ENCODE data around the gene VN1R4. TPM values are rescaled to one million over a fixed set of nuclear protein-coding genes. Genes with fewer than 3 reads are reported as not detected.
"Not testable (repeated sequence)": the region's sequence is repeated elsewhere in the genome, so short reads cannot be mapped to it uniquely, and the experiment has no call there.

The VN1R4 gene
- total RNA-seq, 1 donor from 2014 or later, result not detected

GRCh38 chr19:53290758-53291549, 23.4 kb upstream of the VN1R4 start:
- Histone ChIP-seq H3K27me3 (no peaks in the 10 kb centered on the region), H3K4me3 (no peak overlapping the region), H3K27ac (no peak overlapping the region), H3K9me3 (peaks cover 15% of the 10 kb centered on the region), H3K36me3 (no peaks in the 10 kb centered on the region), H3K4me1 (no peaks in the 10 kb centered on the region)
- ATAC-seq (no peak), DNase-seq (no peak)
- TF ChIP-seq CTCF (IDR thresholded peaks at IDR 0.05), result no peak
- intact Hi-C loops (cut with DNase I), result no loop called here

- intact Hi-C loops (cut with DNase I), result no loop called here
- Histone ChIP-seq H3K9me3 (no peaks in the 10 kb centered on the region), H3K36me3 (no peaks in the 10 kb centered on the region), H3K27ac (no peak overlapping the region), H3K4me1 (no peaks in the 10 kb centered on the region), H3K27me3 (no peaks in the 10 kb centered on the region), H3K4me3 (no peak overlapping the region)
- TF ChIP-seq CTCF (IDR thresholded peaks at IDR 0.05), result no peak
- ATAC-seq, result no peak
- DNase-seq, result no peak
Measured at GRCh38 chr19:53285087-53285486, 17.6 kb upstream of the VN1R4 start.

- DNase-seq; H3K4me3 ChIP-seq; H3K4me1 ChIP-seq; H3K36me3 ChIP-seq; ATAC-seq; H3K9me3 ChIP-seq; intact Hi-C loops (cut with DNase I); H3K27ac ChIP-seq; H3K27me3 ChIP-seq: not testable (repeated sequence)
Measured at GRCh38 chr19:53281947-53282346, 14.4 kb upstream of the VN1R4 start.

GRCh38 chr19:53275480-53275879, 8.0 kb upstream of the VN1R4 start:
- no peaks in the 10 kb centered on the region for H3K27me3 ChIP-seq
- no peak overlapping the region for H3K27ac ChIP-seq
- intact Hi-C loops (cut with DNase I), result no loop called here
- no peak overlapping the region for H3K4me3 ChIP-seq
- no peaks in the 10 kb centered on the region for H3K4me1 ChIP-seq
- ATAC-seq (no peak), DNase-seq (no peak)
- H3K36me3 ChIP-seq, result no peaks in the 10 kb centered on the region
- H3K9me3 ChIP-seq, result no peaks in the 10 kb centered on the region
- TF ChIP-seq CTCF (IDR thresholded peaks at IDR 0.05), result no peak

- DNase-seq, result no peak
- TF ChIP-seq CTCF (IDR thresholded peaks at IDR 0.05), result no peak
- Histone ChIP-seq H3K27ac (no peak overlapping the region), H3K4me3 (no peak overlapping the region), H3K9me3 (no peaks in the 10 kb centered on the region), H3K4me1 (no peaks in the 10 kb centered on the region), H3K27me3 (no peaks in the 10 kb centered on the region), H3K36me3 (no peaks in the 10 kb centered on the region)
- intact Hi-C loops (cut with DNase I), result no loop called here
- no peak for ATAC-seq
Measured at GRCh38 chr19:53272044-53272443, 4.5 kb upstream of the VN1R4 start.

- intact Hi-C loops (cut with DNase I); H3K4me3 ChIP-seq: not testable (repeated sequence)
Measured at GRCh38 chr19:53269861-53270260, 2.3 kb upstream of the VN1R4 start.

GRCh38 chr19:53257715-53258342, 9.7 kb downstream of the VN1R4 start, which contains the start of gene VN1R2:
TSS of gene VN1R2 (plus strand) at chr19:53258292. CDS start at chr19:53258376, 84 bp downstream.
- H3K4me3 ChIP-seq; intact Hi-C loops (cut with DNase I); H3K27ac ChIP-seq; H3K27me3 ChIP-seq; H3K9me3 ChIP-seq; ATAC-seq; H3K4me1 ChIP-seq; DNase-seq; H3K36me3 ChIP-seq: not testable (repeated sequence)

More at GRCh38 chr19:53269861-53270260, 2.3 kb upstream of the VN1R4 start:
- not testable (repeated sequence) for H3K27me3 ChIP-seq, H3K9me3 ChIP-seq, H3K27ac ChIP-seq, H3K4me1 ChIP-seq, ATAC-seq, DNase-seq, H3K36me3 ChIP-seq
